B cell (primary cell): ENCODE data around the gene GLB1L. TPM values are rescaled to one million over a fixed set of nuclear protein-coding genes. Genes with fewer than 3 reads are reported as not detected.

Experiments
- polyA plus RNA-seq: library from polyadenylated mRNA; depleted of rRNA; stranded (reverse); fragments of >200 nt; gene quantifications from 2 replicates; pipeline ENCODE4 v1.2.3, GENCODE V29; 2012
- small RNA-seq: library from RNA; depleted of rRNA; stranded (forward); fragments of <200 nt; gene quantifications from one replicate; pipeline ENCODE3, GENCODE V24; 2012; ENCODE audit warnings: low replicate concordance, low read depth; ENCODE audit not compliant: insufficient read length
- total RNA-seq, 2 donors: library from RNA; stranded (reverse); fragments of 120-200 nt in 1 of 2; gene quantifications; 1 replicate in 1 of 2; 2 replicates in 1 of 2; pipeline versions ENCODE4 v1.2.3 to v1.2.4, GENCODE V29; 2013 to 2022

Gene GLB1L
- total and polyA plus RNA-seq, 2 donors (not counting 1 experiment from before 2014, with no cell fraction given): 2.4 to 4.1 TPM

Small RNA genes lying within 50 kb of the gene (small RNA-seq; reads per million reads assigned to genes)
- not detected for gene MIR153-1

Other genes starting within 250 kb of the GLB1L start
- not detected in 2 replicates for gene CFAP65, start 203.9 kb downstream of the GLB1L start, total RNA-seq
- not detected in 2 replicates for gene CFAP65, start 203.9 kb downstream of the GLB1L start, polyA plus RNA-seq
- 0.22 TPM in 1 of 2 replicates, not detected in the other for gene IHH, start 184.5 kb downstream of the GLB1L start, total RNA-seq
- 0.15 TPM in 1 of 2 replicates, not detected in the other for gene IHH, start 184.5 kb downstream of the GLB1L start, polyA plus RNA-seq
- gene NHEJ1, start 84.6 kb downstream of the GLB1L start, total RNA-seq: 20.3 and 25.0 TPM in 2 replicates
- 13.0 and 14.9 TPM in 2 replicates for gene NHEJ1, start 84.6 kb downstream of the GLB1L start, polyA plus RNA-seq
- 15.2 and 16.6 TPM in 2 replicates for gene SLC23A3, start 75.4 kb downstream of the GLB1L start, total RNA-seq
- gene SLC23A3, start 75.4 kb downstream of the GLB1L start, polyA plus RNA-seq: 2.2 and 2.4 TPM in 2 replicates
- gene CNPPD1, start 68.5 kb downstream of the GLB1L start, total RNA-seq: 146 and 150 TPM in 2 replicates
- gene CNPPD1, start 68.5 kb downstream of the GLB1L start, polyA plus RNA-seq: 159 and 204 TPM in 2 replicates
- 86.3 and 102 TPM in 2 replicates for gene RETREG2, start 67.2 kb downstream of the GLB1L start, total RNA-seq
- 45.4 and 46.7 TPM in 2 replicates for gene RETREG2, start 67.2 kb downstream of the GLB1L start, polyA plus RNA-seq
- 55.2 and 58.7 TPM in 2 replicates for gene ZFAND2B, start 38.7 kb downstream of the GLB1L start, total RNA-seq
- 115 and 116 TPM in 2 replicates for gene ZFAND2B, start 38.7 kb downstream of the GLB1L start, polyA plus RNA-seq
- gene ABCB6, start 26.5 kb downstream of the GLB1L start, total RNA-seq: 10.5 and 12.3 TPM in 2 replicates
- 11.6 and 15.3 TPM in 2 replicates for gene ABCB6, start 26.5 kb downstream of the GLB1L start, polyA plus RNA-seq
- gene ATG9A, start 15.8 kb downstream of the GLB1L start, total RNA-seq: 59.4 and 65.5 TPM in 2 replicates
- gene ATG9A, start 15.8 kb downstream of the GLB1L start, polyA plus RNA-seq: 41.8 and 42.7 TPM in 2 replicates
- 181 and 199 TPM in 2 replicates for gene ANKZF1, start 15.6 kb downstream of the GLB1L start, total RNA-seq
- gene ANKZF1, start 15.6 kb downstream of the GLB1L start, polyA plus RNA-seq: 152 and 180 TPM in 2 replicates
- gene STK16, start within 50 bp of the GLB1L start, total RNA-seq: 29.0 and 29.3 TPM in 2 replicates
- 46.9 and 60.1 TPM in 2 replicates for gene STK16, start within 50 bp of the GLB1L start, polyA plus RNA-seq
- gene TUBA4B, start 7.8 kb upstream of the GLB1L start, total RNA-seq: not detected in 2 replicates
- gene TUBA4B, start 7.8 kb upstream of the GLB1L start, polyA plus RNA-seq: 0.12 TPM in 1 of 2 replicates, not detected in the other
- 196 and 213 TPM in 2 replicates for gene TUBA4A, start 8.5 kb upstream of the GLB1L start, total RNA-seq
- gene TUBA4A, start 8.5 kb upstream of the GLB1L start, polyA plus RNA-seq: 155 and 338 TPM in 2 replicates
- gene DNAJB2, start 33.9 kb upstream of the GLB1L start, total RNA-seq: 169 and 184 TPM in 2 replicates
- gene DNAJB2, start 33.9 kb upstream of the GLB1L start, polyA plus RNA-seq: 127 and 222 TPM in 2 replicates
- gene PTPRN, start 64.0 kb upstream of the GLB1L start, total RNA-seq: not detected in 2 replicates
- gene PTPRN, start 64.0 kb upstream of the GLB1L start, polyA plus RNA-seq: 0.04 and 0.09 TPM in 2 replicates
- gene RESP18, start 87.3 kb upstream of the GLB1L start, total RNA-seq: not detected in 2 replicates
- not detected in 2 replicates for gene RESP18, start 87.3 kb upstream of the GLB1L start, polyA plus RNA-seq
- gene DNPEP, start 142.5 kb upstream of the GLB1L start, total RNA-seq: 91.1 and 91.7 TPM in 2 replicates
- 82.6 and 97.4 TPM in 2 replicates for gene DNPEP, start 142.5 kb upstream of the GLB1L start, polyA plus RNA-seq
- gene DES, start 172.9 kb upstream of the GLB1L start, total RNA-seq: not detected in 2 replicates
- gene DES, start 172.9 kb upstream of the GLB1L start, polyA plus RNA-seq: not detected in 2 replicates
- gene SPEG, start 189.4 kb upstream of the GLB1L start, total RNA-seq: 0.10 and 0.74 TPM in 2 replicates
- gene SPEG, start 189.4 kb upstream of the GLB1L start, polyA plus RNA-seq: 0.03 and 0.95 TPM in 2 replicates